Suprapubic skin (tissue), 4 donors: Measurements from ENCODE around the gene ARL14EPL. TPM values are rescaled to one million over a fixed set of nuclear protein-coding genes. Genes with fewer than 3 reads are reported as not detected.

Experiments used
- total RNA-seq, 4 donors: library from RNA; depleted of rRNA; stranded (reverse); fragments of >200 nt; gene quantifications; one replicate each; pipeline ENCODE4 v1.1.0, GENCODE V29; 2016

The ARL14EPL gene
- total RNA-seq, 4 donors from 2014 or later, result not detected

Other genes with a start within 250 kb of the ARL14EPL start
- gene CDO1, start 215.8 kb upstream of the ARL14EPL start, total RNA-seq, result 1 to 10 TPM; 2.6 to 6.0 (median 4.4) TPM
- gene ATG12, start 190.9 kb upstream of the ARL14EPL start, total RNA-seq, result 10 to 100 TPM; 22.8 to 52.5 (median 24.7) TPM
- gene AP3S1, start 190.5 kb upstream of the ARL14EPL start, total RNA-seq, result 100 to 1,000 TPM in 2 of 4 donors, 10 to 100 TPM in 2; 34.9 to 115 (median 70.3) TPM
- gene LVRN, start 70.0 kb upstream of the ARL14EPL start, total RNA-seq, result 1 to 10 TPM in 2 of 4 donors, under 1 TPM in 2; 0.23 to 3.7 (median 0.99) TPM
- gene COMMD10, start 52.6 kb downstream of the ARL14EPL start, total RNA-seq, result 10 to 100 TPM; 18.4 to 50.6 (median 22.7) TPM